GM12892 (cell line): ENCODE results near the gene FYTTD1.
A peak's percentile ranks its signal among the peaks of the same experiment; 100 is the strongest.

ENCODE experiments used
- DNase-seq: peaks from one replicate; pipeline ENCODE4 v3.0.0; 2011; ENCODE audit not compliant: insufficient read length
- FAIRE-seq: peaks from 2 replicates; lab custom pipeline; 2011; peaks lifted over from hg19 to GRCh38; lab: Jason Lieb, UNC
- POLR2A ChIP-seq: IDR thresholded peaks from 2 replicates; pipeline ENCODE4 v1.6.1; 2011; ENCODE audit warnings: low read depth, low read length, control low read depth
- POLR2AphosphoS5 ChIP-seq: IDR thresholded peaks from 2 replicates; pipeline ENCODE4 v1.6.1; 2011; ENCODE audit warnings: low read depth, low read length, control low read depth
- TAF1 ChIP-seq: IDR thresholded peaks from 2 replicates; pipeline ENCODE4 v1.6.1; 2011; ENCODE audit warnings: low read depth, mild to moderate bottlenecking, control low read depth, low read length, borderline replicate concordance

FYTTD1 gene

DNA sequence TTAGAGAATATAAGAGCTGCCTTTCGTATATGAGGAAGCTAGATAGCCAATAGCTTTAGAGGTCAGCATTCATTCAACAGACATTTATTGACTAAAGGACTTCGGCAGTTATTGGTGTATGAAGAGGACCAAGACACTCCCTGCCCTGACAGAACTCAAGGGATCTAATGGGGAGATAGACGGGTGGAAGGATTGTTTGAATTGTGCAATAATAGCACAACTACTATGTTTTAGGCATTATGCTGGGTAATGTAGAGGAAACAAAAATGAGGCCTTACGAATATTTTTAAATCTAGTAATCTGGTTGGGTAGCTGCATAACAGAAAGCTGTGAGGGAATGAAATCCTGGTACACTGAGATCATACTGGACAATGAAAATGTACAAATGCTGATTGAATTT, 46.4 kb downstream of the FYTTD1 start:
- DNase-seq (no peak), FAIRE-seq (no peak)
- TF ChIP-seq TAF1 (no peak), POLR2AphosphoS5 (no peak), POLR2A (no peak)

DNA sequence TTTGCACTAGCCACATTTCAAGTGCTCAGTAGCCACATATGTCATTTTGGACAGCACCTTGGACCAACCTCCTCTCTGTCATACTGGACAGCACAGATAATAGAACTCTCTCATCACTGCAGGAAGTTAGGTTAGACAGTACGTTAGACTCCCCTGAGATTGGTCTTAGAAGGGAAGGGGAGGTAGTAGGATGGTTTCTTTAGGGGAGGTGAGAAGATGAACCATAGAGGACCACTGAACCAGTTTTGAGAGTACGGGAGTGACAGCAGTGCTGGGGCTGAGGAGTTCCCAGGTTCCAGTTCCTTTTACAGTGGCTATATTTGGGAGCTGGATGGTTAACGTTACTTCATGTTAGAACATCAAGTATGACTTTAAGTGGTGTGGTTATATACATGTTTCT, 49.2 kb downstream of the FYTTD1 start:
- TF ChIP-seq POLR2A (no peak), TAF1 (no peak), POLR2AphosphoS5 (no peak)
- FAIRE-seq (peak; percentile 85), DNase-seq (no peak)

DNA sequence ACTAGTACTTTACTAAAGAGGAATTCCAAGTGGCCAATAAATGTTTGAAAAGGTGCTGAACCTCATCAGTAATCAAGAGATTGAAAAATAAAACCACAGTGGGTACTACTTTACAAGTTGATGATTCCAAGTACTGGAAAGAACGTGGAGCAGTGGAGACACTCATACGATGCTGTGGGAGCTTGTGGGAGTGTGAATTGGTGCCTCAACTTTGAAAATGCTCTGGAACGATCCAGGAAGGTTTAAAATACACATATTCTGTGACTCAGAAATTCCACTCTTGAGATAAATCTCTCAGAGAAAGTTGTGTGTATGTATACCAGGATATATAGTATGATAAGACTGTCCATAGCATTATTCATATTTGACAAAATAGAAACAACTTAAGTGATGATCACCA, 50.7 kb downstream of the FYTTD1 start:
- no peak for TF ChIP-seq POLR2A
- no peak for TF ChIP-seq POLR2AphosphoS5
- TF ChIP-seq TAF1, result no peak
- FAIRE-seq (no peak), DNase-seq (no peak)

DNA sequence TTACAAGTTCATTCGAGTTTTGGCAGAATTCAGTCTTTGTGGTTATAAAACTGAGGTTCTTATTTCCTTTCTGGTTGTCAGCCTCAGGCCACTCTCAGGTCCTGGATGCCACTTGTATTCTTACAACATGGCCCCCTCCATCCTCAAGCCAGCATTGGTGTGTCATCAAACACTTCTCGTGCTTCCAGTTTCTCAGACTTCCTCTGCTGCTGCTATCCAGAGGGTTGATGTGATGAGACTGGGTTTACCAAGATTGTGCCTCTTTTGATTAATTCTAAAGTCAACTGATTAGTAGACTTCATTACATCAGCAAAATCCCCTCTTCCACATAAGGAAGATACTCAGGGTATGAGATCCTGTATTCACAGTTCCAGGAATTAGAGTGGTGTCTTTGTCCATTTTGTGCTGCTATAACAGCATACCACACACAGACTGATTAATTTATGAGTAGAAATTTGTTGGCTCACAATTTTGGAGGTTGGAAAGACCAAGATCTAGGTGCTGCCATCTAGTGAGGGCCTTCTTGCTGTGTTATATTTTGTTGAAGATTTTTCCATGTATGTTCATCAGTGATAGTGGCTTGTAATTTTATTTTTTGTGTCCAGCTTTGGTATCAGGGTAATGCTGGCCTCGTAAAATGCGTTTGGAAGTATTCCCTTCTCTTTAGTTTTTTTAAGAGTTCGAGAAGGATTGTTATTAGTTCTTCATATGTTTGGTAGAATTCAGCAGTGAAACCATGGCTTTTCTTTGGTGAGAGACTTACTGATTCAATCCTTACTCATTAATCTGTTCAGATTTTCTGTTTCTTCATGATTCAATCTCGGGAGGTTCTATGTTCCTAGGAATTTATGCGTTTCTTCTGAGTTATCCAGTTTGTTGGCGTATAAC, 52.5 kb downstream of the FYTTD1 start:
- DNase-seq, result no peak
- FAIRE-seq, result peak; percentile 83
- no peak for TF ChIP-seq POLR2AphosphoS5
- no peak for TF ChIP-seq TAF1
- TF ChIP-seq POLR2A, result no peak

DNA sequence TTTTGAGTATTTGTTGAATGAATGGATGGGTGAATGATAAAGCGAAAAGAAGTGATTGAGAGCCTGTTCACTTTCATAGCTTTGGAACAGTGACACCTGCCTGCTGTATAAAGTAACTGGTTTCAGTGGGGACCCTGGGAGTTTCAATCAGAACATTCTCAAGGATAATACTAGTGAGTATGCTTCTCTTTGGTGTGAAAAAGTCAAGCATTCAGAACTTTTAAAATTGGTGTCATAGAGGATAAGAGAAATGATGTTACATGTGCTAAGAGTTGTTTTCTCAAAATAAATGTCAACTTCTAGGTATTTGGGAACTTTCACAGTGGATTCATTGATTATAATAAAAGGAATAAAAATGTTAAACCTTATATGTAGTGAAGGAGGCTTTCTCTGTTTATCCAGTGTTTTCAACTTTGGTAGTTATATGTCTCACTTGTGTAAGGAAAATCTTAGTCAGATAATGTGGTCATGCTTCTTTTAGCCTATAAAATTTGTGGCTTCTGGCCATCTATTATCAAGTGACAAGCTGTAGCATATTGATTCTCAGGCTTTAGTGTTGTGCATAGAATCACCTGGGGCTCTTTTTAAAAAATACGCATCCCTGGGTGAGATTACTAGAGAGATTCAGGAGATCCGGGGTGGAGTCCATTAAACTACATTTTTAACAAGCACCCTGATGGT, 53.2 kb downstream of the FYTTD1 start:
- FAIRE-seq (no peak), DNase-seq (no peak)
- TF ChIP-seq POLR2AphosphoS5 (no peak), TAF1 (no peak), POLR2A (no peak)

DNA sequence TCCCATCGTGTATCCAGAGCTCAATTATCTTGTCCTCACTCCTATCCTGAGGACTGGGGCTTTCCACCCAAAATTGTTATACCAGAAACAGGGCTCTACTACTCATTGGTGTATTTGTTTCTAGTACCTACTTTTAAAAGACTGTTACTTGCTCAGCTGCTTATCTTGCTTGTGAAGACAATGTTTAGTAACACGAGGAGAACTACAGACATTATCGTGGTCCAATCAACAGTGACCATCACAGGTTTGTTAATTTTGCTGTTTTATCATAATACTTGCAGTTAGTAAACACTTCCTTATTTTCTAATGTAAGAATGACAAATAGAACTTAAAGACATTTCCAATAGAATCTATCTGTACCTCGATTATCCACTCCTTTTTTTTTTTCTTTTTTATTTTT, 54.8 kb downstream of the FYTTD1 start:
- no peak for DNase-seq
- no peak for TF ChIP-seq POLR2AphosphoS5
- no peak for TF ChIP-seq POLR2A
- no peak for TF ChIP-seq TAF1
- FAIRE-seq, result no peak

DNA sequence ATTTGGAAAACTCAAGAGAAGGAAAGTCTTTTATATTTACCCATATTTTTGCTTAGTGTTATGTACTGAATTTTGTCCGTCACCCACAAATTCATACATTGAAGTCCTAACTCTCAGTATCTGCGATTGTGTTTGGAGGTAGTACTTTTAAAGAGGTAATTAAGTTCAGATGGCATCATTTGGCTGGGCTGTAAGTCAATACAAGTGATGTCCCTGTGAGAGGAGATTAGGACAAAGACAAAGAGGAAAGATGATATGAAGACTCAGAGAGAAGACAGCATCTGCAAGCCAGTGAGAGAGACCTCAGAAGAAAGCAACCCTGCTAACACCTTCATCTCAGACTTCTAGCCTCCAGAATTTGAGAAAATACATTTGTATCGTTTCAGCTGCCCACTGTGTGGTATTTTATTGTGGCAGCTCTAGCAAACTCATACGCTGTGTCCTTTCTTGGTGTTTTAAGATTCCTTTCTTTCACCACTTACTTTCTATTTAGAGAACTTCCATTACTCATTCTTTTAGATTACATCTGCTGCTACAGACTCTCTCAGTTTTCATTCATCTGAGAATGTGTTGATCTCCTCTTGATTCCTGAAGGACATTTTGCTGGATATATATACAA, 58.4 kb downstream of the FYTTD1 start:
- FAIRE-seq (no peak), DNase-seq (no peak)
- TF ChIP-seq POLR2AphosphoS5 (no peak), TAF1 (no peak), POLR2A (no peak)

DNA sequence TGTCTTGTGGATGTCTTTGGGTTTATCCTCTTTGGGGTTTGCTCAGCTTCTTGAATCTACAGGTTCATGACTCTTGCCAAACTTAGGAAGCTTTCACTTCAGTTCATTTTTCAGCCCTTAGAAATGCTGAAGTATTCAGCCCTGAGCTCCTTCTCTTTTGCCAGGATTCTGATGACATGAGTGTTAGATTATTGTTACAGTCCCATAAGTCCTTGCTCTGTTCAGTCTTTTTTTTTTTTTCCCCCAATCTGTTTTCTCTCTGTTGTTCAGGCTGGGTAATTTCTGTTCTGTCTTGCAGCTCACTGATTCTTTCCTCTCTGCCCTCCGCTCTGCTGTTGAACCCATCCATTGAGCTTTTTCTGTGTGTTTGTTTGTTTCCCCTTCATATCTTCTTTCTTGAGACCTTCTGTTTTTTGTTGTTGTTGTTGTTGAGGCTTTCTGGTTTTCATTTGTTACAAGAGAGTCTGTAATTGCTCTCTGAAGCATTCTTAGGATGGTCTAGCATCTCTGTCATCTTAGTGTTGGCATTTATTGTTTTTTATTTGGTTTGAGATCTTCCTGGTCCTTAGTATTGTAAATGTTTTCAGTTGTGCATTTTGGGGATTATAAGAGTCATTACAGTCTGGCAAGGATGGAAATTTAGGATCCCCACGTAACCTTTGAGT, 59.8 kb downstream of the FYTTD1 start:
- DNase-seq (no peak), FAIRE-seq (peak; percentile 58)
- TF ChIP-seq POLR2A, result no peak
- no peak for TF ChIP-seq TAF1
- no peak for TF ChIP-seq POLR2AphosphoS5

DNA sequence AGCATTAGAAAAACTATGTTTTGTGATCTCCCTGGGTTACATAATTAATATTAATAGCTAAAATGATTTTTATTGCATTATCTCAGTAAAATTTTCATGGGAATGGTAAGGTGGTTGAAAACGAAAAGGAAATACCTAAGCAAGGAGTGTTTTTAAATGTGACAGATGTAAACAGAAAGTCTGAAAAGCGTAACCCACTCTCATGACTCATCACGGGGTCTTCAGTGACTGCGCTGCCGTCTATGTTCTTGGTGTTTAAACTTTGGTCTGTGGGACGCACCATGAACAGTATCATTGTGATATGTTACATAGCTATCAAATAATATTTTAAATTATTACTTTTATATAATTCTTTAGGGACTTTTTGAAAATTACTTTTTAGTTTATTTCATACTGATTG, 61.2 kb downstream of the FYTTD1 start:
- FAIRE-seq (no peak), DNase-seq (no peak)
- TF ChIP-seq POLR2A, result no peak
- TF ChIP-seq TAF1, result no peak
- no peak for TF ChIP-seq POLR2AphosphoS5

DNA sequence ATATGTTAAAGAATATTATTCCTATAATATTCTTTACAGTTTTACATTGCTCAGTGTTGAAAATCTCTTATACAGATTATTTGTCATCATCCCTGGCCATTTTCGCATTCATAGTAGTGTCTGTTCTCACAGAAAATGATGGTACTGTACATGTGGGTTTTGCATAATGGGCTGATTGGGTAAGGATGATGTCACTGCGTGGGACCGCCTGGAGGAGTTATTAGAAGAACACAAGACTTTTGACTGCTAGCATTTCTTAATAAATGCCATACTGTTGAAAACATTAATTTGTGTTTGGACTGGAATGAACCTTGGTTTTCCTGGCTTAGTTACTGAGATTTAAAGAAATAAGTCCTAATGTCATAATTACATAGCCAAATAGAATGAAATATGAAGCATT, 61.7 kb downstream of the FYTTD1 start:
- FAIRE-seq, result no peak
- no peak for DNase-seq
- TF ChIP-seq POLR2AphosphoS5 (no peak), POLR2A (no peak), TAF1 (no peak)

DNA sequence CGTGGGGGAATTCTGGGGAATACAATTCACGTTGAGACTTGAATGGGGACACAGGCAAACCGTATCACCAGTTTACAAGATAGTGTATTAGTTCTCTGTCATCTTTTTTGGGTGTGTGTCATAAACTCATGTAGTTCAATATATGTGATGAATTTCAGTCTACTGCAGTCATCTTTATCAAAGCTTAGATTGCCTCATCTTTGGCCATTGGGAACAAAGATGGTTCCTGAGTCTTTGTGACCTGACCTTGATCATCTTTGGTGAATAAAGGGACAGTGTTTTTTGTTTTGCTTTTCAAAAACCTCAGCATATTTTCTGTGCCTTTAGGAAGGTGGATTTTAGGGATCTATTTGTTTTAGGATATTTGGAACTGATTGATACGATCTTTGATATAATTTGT, 64.7 kb downstream of the FYTTD1 start:
- TF ChIP-seq POLR2AphosphoS5 (no peak), POLR2A (no peak), TAF1 (no peak)
- no peak for FAIRE-seq

DNA sequence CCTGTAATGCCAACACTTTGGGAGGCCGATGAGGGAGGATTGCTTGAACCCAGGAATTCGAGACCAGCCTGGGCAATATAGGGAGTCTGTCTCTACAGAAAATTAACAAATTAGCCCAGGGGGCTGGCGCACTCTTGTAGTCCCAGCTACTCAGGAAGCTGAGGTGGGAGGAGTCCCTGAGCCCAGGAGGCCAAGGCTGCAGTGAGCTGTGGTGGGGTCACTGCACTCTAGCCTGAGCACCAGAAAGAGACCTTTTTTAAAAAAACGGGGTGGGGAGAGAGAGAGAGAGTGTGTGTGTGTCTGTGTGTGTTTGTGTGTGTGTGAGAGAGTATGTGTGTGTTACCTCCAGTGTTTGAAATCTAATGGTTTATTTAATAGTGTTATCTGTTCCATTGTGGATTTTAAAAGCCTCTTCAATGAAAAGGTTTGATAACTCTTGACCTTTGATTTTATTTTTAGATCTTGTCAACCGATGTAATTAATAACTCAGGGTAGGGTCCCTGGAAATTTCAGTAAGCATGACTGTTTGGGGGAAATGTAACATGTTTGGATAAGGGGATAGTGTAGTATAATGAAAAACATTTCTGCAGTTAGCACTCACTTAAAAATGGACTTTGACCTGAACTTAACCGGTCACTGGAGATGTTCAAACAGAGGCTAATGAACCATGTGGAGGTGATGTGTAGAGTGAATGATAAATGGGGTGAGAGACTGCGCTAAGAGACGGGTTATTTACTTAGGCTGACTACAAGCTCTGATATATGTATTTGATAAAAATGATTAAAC, 71.1 kb downstream of the FYTTD1 start:
- FAIRE-seq (no peak), DNase-seq (no peak)
- TF ChIP-seq POLR2A (no peak), POLR2AphosphoS5 (no peak), TAF1 (no peak)

More for the DNA sequence above, 64.7 kb downstream of the FYTTD1 start:
- DNase-seq, result no peak
